GM19023 (cell line): Measurements from ENCODE around the gene PBX3.

Source experiments
- ATAC-seq: cut with Tn5 transposase; IDR thresholded peaks from one replicate; pipeline ENCODE4 v1.9.1; 2021; ENCODE audit warnings: mild to moderate bottlenecking, moderate library complexity; ENCODE audit not compliant: unreplicated experiment

The PBX3 gene

DNA sequence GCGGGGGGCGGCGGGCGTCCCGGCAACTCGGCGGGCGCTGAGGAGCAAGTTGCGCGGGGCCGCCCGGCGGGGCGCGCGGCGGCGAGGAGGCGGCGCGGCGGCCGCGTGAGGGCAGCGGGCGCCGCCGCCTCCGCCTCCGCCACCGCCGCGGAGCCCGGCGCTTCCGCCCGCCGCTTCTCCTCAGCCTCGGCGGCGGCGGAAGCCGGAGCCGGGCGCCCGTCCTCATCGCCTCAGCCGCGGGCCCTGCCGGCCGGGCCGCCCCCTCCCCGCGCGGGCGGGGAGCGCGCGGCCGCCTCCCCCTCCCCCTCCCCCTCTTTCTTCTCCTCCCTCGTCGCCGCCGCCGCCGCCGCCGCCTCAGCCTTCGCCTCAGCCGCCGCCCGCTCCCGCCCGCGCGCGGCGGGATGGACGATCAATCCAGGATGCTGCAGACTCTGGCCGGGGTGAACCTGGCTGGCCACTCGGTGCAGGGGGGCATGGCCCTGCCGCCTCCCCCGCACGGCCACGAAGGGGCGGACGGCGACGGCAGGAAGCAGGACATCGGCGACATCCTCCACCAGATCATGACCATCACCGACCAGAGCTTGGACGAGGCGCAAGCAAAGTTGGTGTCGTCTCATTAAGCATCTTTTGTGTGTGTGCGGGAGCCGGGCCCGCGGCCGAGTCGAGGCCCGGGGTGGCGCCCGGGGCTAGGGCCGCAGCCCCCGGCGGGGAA, at the start of gene PBX3:
Gene PBX3 (plus strand): TSS at position 321 of the 712 bp plus-strand sequence.
- peak; percentile 8 for ATAC-seq

DNA sequence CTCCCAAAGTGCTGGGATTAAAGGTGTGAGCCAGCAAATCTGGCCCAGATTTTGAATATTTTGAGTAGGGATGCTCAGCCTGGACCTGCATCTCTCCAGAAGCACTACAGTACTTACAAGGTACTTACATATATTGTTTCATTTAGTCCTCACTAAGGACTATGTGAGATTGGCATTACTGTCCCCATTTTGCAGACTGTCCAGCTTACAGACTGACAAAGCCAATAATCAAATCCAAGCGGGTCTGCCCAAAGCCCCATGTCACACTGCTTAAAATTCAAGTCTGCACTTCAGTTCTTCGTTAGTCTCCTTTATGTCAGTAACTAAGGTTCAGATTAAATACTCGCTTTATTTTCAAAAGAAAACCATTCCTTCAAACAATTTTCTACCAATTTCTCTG, 47.3 kb upstream of the PBX3 start:
- ATAC-seq, result no peak

DNA sequence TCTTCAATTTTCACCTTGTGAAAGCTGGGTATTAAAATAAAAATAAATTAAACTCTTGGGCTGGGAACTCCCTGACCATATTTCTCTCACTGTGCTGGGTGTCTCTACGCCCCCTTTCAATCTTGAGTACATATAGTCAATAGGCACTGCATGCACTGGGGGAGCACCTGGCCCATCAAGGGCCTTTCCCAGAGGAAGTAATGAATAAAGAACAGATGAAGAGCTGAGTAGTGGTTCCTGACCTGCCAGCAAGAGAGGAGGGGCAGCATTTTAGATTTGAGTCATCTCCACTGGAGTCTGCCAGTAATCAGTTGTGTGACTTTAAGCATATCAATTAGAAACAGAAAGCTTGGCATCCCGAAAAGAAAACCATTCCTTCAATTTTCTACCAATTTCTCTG, 46.4 kb upstream of the PBX3 start:
- peak; percentile 94 for ATAC-seq

DNA sequence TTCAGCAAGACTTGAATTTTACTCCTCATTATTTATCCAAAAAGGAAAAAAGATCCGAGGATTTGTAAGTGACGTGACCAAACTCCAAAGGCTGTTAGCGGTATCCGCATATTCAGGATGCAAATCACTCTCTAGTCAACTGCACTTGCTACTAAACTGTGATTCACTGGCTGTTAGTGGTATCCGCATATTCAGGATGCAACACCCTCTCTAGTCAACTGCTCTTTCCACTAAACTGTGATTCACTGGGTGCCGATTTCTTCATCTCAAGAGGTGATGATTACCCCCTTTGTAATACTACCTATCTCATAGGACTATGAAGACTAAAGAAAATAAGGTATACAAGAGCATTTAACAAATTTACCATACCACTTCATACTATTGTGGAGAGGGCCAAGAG, 45.8 kb upstream of the PBX3 start:
- no peak for ATAC-seq

DNA sequence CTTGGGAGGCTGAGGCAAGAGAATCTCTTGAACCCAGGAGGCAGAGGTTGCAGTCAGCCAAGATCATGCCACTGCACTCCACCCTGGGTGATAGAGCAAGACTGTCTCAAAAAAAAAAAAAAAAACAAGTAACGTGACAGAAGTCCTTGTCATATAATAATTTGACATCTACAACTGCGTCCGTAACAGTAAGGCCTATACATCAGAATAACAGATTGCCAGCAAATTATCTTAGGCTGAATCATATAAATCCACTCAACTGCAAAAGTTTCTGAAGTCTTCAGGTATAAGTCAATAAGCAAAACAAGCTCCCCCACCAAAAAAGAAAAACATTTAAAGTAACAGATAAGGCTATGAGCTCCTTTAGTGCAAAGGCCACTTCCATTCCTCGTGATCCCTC, 43.5 kb upstream of the PBX3 start:
- no peak for ATAC-seq

DNA sequence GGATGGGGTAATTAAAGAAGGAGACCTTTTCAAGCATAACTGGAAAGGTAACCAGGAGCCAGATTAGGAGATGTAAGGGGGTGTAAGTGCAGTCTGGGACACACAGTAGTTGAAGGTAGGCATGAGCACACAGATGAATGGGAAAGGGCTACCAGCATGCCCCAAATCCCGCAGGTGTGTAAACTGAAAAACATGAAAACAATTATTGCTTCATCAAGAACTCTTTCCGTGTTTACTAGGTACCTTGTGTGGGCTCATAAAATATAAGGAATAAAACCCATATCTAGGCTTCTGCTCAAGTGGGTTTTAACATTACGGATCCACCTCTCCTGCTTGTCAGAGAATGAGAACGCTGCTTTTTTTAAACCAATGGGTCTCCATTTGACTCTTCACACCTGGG, 41.3 kb upstream of the PBX3 start:
- no peak for ATAC-seq

DNA sequence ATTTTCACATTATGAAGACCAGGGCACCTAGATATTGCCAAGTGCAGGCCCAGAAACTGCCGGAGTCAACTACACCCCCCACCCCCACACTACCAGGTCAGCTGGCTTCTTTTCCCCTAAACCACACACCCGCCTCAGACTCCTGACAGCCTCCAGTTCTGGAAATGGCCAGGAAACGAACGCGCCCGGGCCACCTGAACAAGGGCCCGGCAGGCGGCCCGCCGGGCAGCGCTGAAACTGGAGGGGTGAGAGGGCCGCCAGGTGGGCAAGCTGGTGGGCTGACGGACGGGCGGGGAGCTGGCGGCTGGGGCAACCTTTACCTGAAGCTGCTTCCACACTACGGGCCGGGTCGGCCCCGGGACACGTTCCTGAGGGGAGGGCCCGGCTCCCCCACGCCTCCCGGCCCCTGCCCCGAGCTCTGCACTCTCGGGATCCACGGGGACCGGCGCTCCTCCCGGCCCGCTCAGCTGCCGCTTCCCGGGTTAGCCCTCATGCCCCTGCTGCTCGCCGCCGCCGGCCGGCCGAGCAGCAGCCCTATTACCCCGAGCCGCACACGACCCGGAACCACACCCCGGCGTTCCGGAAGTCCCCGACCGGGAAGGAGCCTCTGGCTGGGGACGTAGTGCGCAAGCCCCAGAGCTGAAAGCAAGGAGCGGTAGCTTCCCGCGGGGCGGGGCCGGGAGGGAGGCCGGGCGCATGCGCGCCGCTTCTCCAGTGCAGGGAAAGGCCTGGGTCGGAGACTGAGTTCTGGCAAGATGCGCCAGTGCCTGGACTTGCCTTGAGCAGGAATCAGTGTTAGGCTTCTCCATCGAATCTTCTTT, 40.3 kb upstream of the PBX3 start, which contains the start of gene MAPKAP1:
Gene MAPKAP1 (minus strand): TSS at position 558 of the 821 bp plus-strand sequence. CDS start 34,634 bp downstream, outside the sequence.
- peak; percentile 94 for ATAC-seq

DNA sequence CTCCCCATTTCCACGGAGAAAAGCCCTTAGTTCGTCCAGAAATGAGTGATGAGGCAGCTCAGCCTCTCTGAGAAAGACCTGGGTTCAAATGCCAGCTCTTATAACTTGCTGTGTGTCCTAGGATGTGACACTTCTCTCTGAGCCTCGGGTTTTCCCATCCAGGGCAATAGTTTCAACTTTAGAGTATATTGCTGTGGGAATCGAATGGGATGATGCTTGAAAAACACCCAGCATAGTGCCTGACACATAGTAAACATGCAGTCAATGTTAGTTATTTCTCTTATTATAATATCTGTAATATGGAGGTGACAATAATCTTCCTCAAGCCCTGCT, 39.7 kb upstream of the PBX3 start:
- ATAC-seq, result peak; percentile 4

DNA sequence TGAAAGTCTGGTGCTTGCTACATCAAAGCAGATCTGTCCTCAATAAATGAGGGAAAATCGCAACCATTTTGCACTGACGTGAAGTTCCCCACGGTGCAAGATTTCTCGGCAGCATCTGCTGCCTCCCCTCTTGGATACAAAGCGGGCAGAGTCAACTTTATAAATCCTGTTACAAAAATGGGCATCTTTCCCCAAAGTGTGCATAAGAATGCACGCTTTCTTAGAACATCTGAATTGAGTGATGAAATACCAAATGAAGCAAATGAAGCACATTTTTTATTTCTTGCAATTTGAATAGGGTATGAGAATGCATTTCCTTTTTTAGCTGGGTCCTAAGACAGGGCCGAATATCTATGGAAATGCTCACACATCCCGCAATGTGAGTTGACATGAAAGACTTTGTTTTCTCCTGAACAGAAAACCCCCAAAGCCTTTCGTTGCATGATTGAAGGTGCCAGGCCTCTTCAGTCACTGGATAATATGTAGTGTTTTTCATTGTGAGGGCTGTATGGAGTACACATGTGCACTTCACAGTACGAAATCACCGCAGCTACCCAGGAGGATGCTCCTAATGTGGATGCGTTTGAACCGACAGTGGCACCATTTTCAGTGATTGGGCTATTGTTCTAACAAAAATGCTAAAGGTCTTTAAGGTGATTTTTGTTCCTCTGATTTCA, 20.6 kb upstream of the PBX3 start:
- no peak for ATAC-seq

DNA sequence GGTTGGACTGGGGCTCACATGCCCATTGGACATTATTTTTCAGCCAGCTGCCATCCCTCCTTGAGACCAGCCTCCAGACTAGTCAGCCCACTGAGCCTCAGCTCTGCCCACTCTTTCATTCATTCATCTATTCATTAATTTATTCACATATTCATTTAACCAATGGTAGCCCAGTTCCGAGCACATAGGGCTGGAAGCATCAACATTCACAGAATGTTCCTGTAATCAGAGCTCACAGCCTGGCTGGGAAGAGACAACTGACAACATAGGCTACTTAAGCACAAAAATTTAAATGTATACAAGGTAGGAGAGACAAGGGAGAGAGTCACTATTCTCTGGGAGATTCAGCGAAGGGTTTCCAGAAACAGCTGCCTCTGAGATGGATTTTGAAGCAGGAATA, 17.0 kb upstream of the PBX3 start:
- ATAC-seq, result no peak

DNA sequence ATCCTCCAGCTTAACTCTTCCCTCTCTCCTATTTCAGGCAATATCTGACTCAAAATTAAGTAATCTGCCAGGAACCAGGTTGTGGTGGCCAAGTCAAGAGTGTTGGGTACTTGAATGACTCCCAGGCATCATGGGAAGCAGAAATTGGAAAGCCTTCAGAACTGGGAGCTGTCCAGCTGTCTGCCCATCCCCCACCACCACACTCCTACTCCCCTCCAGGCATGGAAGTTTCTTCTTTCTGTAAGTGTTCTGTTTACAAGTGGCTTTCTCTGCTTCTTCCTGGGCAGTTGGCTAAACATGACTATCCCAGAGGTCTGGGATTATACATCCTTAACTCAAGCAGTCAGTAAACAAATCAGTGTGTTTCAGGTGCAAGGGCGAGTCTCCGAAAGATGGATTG, 14.6 kb upstream of the PBX3 start:
- no peak for ATAC-seq

DNA sequence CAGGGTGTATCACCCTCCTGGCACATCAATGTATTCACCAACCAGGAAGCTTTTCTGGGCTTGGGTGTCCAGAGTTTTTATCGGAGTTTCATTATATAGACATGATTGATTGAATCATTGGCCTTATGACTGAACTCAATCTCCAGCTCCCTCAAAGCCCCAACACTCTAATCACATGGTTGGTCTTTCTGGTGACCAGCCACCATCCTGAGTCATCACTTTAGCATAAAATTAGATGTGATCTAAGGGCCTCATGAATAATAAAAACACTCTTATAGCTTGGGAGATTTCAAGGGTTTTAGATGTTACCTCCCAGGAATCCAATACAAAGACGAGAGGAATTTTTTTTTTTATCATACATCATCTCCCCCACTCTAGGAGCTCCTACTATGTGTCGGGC, 7.7 kb upstream of the PBX3 start:
- ATAC-seq, result no peak

DNA sequence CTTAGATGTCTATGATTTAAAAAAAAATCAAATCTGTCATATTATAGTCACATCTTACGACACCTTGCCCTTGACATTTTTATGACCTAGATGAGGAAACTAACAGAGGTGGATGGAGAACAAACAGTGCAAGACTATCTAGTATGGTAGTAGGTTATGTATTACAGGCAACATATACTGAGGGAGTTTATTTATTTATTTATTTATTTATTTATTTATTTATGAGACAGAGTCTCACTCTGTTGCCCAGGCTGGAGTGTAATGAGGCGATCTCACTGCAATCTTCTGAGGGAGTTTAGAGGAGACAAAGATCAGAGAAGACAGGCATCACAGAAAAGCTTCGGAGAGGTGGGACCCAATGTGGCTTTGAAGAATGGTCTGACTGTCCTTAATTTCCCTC, 4.5 kb upstream of the PBX3 start:
- no peak for ATAC-seq

DNA sequence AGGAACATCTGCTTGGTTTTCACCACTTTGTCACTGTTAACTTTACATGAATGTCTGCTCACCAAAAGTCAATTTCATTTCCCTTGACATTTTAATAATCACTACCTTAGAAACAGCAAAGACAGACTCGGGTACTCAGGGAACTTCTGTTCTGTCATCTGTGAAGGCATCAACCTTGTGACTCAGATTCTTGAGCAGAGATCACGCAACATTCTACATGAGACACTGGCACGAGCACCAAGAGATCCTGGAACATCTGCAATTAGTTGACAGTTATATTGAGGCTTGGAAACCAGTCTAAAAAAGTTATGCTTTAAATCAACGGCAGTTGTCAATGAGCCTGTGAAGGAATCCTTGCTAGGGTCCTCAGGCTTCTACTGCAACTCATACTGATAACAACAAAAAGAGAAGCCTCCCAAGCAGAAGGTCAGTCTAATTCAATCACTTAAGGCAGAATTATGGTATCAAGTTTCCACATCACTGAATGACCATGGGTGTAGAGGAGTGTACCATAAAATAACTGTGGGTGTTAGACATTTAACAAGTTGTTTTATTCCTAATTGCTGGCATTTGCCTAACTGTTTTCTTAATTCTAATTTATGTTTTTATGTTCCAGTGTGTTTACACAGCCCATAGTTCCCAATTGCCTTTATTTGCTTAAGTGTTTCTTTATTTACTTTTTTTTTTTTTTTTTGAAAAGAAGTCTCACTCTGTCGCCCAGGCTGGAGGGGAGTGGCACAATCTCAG, 3.3 kb upstream of the PBX3 start:
- ATAC-seq, result no peak

DNA sequence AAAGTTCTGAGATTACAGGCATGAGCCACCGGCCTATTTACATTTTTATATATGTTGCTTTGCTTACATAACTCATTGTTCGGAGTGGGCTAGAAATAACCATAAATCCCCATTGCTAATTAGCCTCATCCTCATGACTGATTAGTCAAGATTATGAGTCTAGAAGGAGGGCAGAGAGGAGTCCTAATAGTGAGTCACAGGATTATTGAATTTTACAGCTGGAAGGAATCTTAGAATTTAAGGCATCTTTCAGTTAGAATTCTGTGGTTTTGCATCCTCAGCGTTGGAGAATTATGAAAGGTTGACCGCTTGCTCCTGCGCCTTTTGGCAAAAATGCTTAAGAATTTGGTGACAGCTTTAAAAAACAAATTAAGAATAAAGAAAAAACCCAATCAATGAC, 2.6 kb upstream of the PBX3 start:
- no peak for ATAC-seq

DNA sequence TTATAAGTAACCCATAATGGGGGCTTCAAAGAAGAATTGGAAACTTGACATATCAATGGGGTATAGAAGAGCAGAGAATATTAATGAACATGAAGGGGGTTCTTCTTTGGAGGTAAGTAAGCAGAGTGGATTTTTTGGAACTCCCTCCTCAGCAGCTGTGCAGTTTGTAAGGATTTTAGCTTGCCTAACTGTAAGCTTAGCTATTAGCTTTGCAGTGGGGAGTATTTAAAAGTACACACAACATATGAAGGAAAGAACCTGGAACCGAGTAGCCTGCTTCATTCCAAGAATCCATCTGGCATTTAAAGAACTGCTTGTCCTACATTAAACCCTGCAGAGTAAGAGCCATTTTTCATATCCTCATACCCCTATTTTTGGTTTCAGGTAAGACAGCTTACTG, 2.2 kb upstream of the PBX3 start:
- ATAC-seq, result no peak

DNA sequence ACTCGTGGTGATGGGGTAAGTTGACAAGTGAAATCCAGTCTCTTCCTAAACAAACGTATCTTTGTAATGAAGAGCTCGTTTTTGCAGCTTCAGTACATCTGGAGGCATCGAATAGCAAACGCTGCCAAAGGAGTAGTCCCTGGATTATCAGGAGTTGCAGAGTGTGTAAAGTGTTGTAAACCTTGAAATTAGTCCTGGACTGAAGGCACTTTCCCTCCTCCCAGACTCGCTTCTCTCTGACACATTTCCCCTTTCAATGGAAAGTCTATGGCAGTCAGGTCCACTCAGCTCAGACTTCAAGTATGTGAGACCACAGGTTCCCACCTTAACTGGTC, 1.5 kb upstream of the PBX3 start:
- no peak for ATAC-seq

DNA sequence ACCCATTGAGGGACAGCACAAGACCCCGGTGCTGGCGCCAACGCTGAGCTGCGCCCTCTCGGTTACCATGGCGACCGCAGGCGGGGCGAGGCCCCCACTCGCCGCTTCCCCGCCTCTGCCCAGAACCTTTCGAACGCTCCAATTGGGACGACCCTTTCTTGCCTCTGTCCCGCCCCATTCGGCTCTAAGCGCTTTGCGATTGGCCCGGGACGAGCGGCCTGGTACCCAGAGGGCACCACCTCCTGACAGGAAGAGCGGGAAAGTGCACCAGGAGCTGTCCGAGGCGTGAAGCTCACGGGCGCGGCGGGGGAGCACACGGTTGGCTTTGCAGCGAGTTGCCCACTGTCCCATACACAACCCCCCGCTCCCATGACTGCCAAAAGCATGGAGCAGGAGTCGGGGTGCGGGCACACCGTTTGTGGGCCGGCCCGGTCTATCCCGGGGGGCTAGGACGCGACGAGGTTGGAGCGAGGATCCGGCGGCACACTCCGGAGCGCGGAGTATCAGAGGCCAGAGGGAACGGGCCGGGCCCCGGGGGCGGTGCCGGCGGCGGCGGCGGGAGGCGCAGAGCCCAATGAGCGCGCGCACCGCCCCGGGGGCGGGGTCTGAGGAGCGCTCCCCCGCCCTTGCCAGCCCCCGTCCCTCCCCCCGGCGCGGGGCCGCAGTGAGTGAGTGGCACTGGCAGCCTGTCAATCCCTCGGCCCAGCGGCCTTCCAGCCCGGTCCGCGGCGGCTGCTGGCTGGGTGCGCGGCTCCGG, 978 bp upstream of the PBX3 start:
- ATAC-seq, result peak; percentile 70

DNA sequence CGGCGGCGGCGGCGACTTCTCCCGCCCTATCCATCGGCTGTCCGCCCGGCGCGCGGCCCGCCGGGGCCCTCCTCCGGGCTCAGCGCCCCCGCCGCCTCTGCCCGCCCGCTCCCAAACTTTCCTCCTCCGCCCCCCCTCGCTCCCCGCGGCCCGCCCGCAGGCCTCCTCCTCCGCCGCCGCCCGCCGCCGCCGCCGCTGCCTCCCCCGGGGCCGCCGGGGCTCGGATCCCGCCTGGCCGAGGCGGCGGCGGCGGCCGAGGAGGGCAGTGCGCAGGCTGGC, 460 bp upstream of the PBX3 start:
- ATAC-seq, result no peak

DNA sequence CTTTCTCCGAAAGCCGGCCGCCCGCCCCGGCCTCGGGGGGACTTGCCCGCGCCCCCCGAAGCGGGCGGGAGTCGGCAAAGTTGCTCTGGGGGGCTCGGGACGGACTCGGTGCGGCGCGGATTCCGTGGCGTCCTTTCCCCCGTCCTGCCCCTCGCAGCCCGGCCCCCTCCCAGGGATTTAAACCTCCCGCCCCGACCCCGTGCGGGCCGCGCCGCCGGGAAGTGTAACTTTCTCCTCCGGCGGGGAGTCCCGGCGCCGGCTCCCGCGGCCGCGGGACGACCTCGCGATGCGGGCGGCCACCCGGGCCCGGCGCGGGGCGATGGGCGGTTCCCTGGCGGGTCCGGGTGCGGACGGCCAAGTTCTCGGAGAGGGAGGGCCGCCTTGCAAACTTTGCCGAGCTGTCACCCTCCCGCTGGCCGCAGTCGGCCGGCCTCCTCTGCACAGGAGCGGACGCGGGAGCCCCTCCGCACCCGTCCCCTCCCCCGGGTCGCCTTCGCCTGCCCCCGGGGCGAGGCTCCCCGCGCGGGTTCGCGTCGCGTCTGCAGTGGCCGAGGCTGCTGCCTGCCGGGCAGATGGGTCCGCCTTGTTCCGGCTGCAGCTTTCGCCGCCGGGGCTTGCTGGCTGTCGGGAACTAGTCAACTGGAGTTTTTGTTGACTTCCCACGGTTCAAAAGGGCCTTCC, 732 bp downstream of the PBX3 start:
- ATAC-seq, result no peak
